K562 (cell line): ENCODE data around the gene TRIM37. TPM values are rescaled to one million over a fixed set of nuclear protein-coding genes. Genes with fewer than 3 reads are reported as not detected.

Experiments used
- ATF2 ChIP-seq: sonication (generic); formaldehyde crosslinking; IDR thresholded peaks from 2 replicates; pipeline ENCODE4 v1.8.1; 2022; ENCODE audit warnings: missing genetic modification reagents
- BDP1 ChIP-seq: IDR thresholded peaks from 3 replicates; pipeline ENCODE4 v1.6.1; 2011; ENCODE audit not compliant: insufficient read length, insufficient read depth
- CAMTA2 ChIP-seq: fragments of 250-450 bp; sonication (Bioruptor Pico); conservative IDR thresholded peaks from 2 replicates; pipeline ENCODE4 v1.5.1; 2022
- CBFA2T3 ChIP-seq: fragments of 450-650 bp; IDR thresholded peaks from 2 replicates; pipeline ENCODE4 v1.6.1; 2017
- FOXK1 ChIP-seq: sonication (generic); formaldehyde crosslinking; IDR thresholded peaks from 2 replicates; pipeline ENCODE4 v1.8.0; 2022; ENCODE audit warnings: missing genetic modification reagents, mild to moderate bottlenecking, borderline replicate concordance
- HDAC2 ChIP-seq: fragments of 450-650 bp; IDR thresholded peaks from 2 replicates; pipeline ENCODE4 v1.6.1; 2016; ENCODE audit warnings: mild to moderate bottlenecking
- JUNB ChIP-seq: fragments of 450-650 bp; formaldehyde crosslinking; conservative IDR thresholded peaks from 2 replicates; pipeline ENCODE4 v1.4.0; 2020; ENCODE audit warnings: mild to moderate bottlenecking
- MAFG ChIP-seq: fragments of 450-650 bp; conservative IDR thresholded peaks from 2 replicates; pipeline ENCODE4 v1.6.1; 2016; ENCODE audit warnings: missing genetic modification characterization, missing compliant biosample characterization
- NCOA2 ChIP-seq, 2 experiments: fragments of 450-650 bp; IDR thresholded peaks; 2 replicates each; pipeline ENCODE4 v1.6.1; 2018; ENCODE audit warnings: mild to moderate bottlenecking in 2 of 2, moderate library complexity in 1 of 2; ENCODE audit not compliant: partially characterized antibody in 2 of 2
- RBM34 ChIP-seq: fragments of 200-400 bp; formaldehyde crosslinking; IDR thresholded peaks from 2 replicates; pipeline ENCODE4 v1.6.1; 2018; ENCODE audit warnings: low read length, borderline replicate concordance; ENCODE audit not compliant: insufficient read depth
- SAP30 ChIP-seq: fragments of 200-600 bp; sonication (generic); IDR thresholded peaks from 2 replicates; pipeline ENCODE4 v1.6.1; 2012; ENCODE audit warnings: borderline replicate concordance, low read depth, mild to moderate bottlenecking, moderate library complexity, low read length, control low read depth, inconsistent platforms; ENCODE audit not compliant: insufficient read depth, poor library complexity, severe bottlenecking
- SMARCA4 ChIP-seq: fragments of 450-650 bp; IDR thresholded peaks from 2 replicates; pipeline ENCODE4 v1.6.1; 2016
- SRSF3 ChIP-seq: fragments of 200-400 bp; formaldehyde crosslinking; IDR thresholded peaks from 2 replicates; pipeline ENCODE4 v1.6.1; 2016; ENCODE audit warnings: mild to moderate bottlenecking, low read length, moderate library complexity; ENCODE audit not compliant: insufficient read depth
- SRSF9 ChIP-seq: fragments of 200-400 bp; formaldehyde crosslinking; IDR thresholded peaks from 2 replicates; pipeline ENCODE4 v1.6.1; 2017; ENCODE audit warnings: low read depth, low read length, borderline replicate concordance
- TGIF2 ChIP-seq: sonication (generic); formaldehyde crosslinking; IDR thresholded peaks from 2 replicates; pipeline ENCODE4 v1.8.1; 2022; ENCODE audit warnings: mild to moderate bottlenecking, missing genetic modification reagents, moderate library complexity
- ZNF165 ChIP-seq: fragments of 250-450 bp; sonication (Bioruptor Pico); IDR thresholded peaks from 2 replicates; pipeline ENCODE4 v1.4.0; 2020; ENCODE audit warnings: borderline replicate concordance
- ZNF224 ChIP-seq: sonication (generic); formaldehyde crosslinking; IDR thresholded peaks from 2 replicates; pipeline ENCODE4 v1.8.0; 2022; ENCODE audit warnings: mild to moderate bottlenecking, missing genetic modification reagents
- ZNF24 ChIP-seq: fragments of 450-650 bp; IDR thresholded peaks from 2 replicates; pipeline ENCODE4 v1.6.1; 2016
- ZNF445 ChIP-seq: fragments of 250-450 bp; sonication (Bioruptor Pico); IDR thresholded peaks from 2 replicates; pipeline ENCODE4 v1.4.0; 2020; ENCODE audit warnings: low read depth, mild to moderate bottlenecking, moderate library complexity
- ZNF766 ChIP-seq: fragments of 200-800 bp; sonication (Bioruptor generic); conservative IDR thresholded peaks from 2 replicates; pipeline ENCODE4 v1.6.1; 2016; ENCODE audit warnings: missing genetic modification characterization, missing compliant biosample characterization
- polyA plus RNA-seq, 8 experiments: library from polyadenylated mRNA; depleted of rRNA in 4 of 8; stranded (reverse) in 5 of 8; unstranded in 3 of 8; fragments of >200 nt; fragmentation: Nextera tagmentation in 2 of 8; fragmentation: Illumina TruSeq in 1 of 8; extraction: Ambion mirVana in 2 of 8; extraction: Trizol in 1 of 8; gene quantifications; 2 replicates each; pipeline versions ENCODE4 v1.2.1 to v1.2.3, GENCODE V29; 2011 to 2014; ENCODE audit warnings: inconsistent platforms in 1 of 8, missing spikeins in 1 of 8
- total RNA-seq, 7 experiments: library from RNA; depleted of rRNA in 6 of 7; stranded (reverse); fragments of >200 nt in 6 of 7; fragmentation: Illumina TruSeq in 2 of 7; extraction: Trizol in 2 of 7; gene quantifications; 2 replicates each; pipeline versions ENCODE4 v1.2.1 to v1.2.3, GENCODE V29; 2011 to 2021; ENCODE audit warnings: low replicate concordance in 1 of 7
- TF ChIP-seq, protein P1 (sequence below), 2 experiments: IDR thresholded peaks in 1 of 2; conservative IDR thresholded peaks in 1 of 2; 2 replicates each; pipeline ENCODE4 v1.6.1; 2016; ENCODE audit warnings: low read depth in 2 of 2, mild to moderate bottlenecking in 1 of 2, missing compliant biosample characterization in 1 of 2, missing genetic modification characterization in 1 of 2, moderate library complexity in 1 of 2
- TF ChIP-seq, protein P2 (sequence below): fragments of 150-350 bp; conservative IDR thresholded peaks from 2 replicates; pipeline ENCODE4 v1.6.1; 2014; ENCODE audit warnings: low read length

The TRIM37 gene
- total and polyA plus RNA-seq, 9 of the 15 experiments (the other 6 are each of a cell fraction or from before 2014, with no cell fraction given): 4.5 to 31.4 (median 23.8) TPM

DNA sequence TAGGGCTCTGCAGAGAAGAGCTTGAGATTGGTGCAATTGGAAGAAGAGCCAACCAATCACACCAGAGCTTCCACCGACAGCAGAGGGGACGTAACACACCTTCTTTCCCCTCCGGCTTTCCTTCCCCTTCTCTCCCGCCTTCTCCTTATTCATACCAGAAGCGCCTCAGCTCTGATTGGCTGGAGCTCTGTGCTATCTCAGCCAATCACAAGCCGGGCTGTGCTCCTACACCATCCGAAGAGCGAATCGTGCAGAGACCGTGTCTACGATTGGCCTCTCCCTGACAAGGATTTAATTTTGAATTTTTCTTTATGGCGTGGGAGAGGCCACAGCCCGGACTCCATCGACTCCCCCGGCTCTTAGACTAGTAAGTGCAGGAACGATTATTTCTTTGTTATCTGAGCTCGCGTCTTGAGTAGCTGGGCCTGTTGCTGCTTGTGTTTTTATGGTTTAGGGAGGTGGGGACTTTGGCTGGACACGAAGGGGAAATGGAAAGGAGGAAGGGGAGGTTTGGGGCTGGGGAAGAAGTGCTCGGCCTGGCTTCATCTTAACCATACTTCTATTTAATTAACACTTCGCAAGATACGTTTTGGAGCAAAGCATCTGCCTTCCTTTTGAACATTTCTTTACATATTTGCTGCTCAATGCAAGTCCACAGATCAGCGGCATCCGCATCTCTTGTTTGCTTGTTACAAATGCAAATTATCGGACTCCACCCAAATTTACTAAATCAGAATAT is 48.9 kb upstream of the TRIM37 start, which contains the start of gene PRR11 (continued):
- TF ChIP-seq, protein P1, sequence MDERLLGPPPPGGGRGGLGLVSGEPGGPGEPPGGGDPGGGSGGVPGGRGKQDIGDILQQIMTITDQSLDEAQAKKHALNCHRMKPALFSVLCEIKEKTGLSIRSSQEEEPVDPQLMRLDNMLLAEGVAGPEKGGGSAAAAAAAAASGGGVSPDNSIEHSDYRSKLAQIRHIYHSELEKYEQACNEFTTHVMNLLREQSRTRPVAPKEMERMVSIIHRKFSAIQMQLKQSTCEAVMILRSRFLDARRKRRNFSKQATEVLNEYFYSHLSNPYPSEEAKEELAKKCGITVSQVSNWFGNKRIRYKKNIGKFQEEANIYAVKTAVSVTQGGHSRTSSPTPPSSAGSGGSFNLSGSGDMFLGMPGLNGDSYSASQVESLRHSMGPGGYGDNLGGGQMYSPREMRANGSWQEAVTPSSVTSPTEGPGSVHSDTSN (CRISPR knock-in tag; IDR thresholded peaks at IDR 0.05; ENCODE audit: low read depth): no peak
- TF ChIP-seq, protein P1 (tag; conservative IDR thresholded peaks at IDR 0.05; ENCODE audit: low read depth): no peak
- TF ChIP-seq SRSF3 (no peak), BDP1 (no peak), ZNF766 (CRISPR knock-in tag) (no peak), ATF2 (CRISPR knock-in tag) (no peak), CAMTA2 (CRISPR knock-in tag) (no peak), SAP30 (peak; percentile 94), TGIF2 (CRISPR knock-in tag) (no peak; the same call in 1 of the 2 replicates), HDAC2 (no peak), NCOA2 (IDR thresholded peaks at IDR 0.05; ENCODE audit: partially characterized antibody in 2 of 2) (no peak), ZNF24 (no peak), SRSF9 (no peak), ZNF224 (CRISPR knock-in tag) (no peak), JUNB (CRISPR knock-in tag) (no peak), ZNF165 (CRISPR knock-in tag) (no peak), CBFA2T3 (peak; percentile 66), RBM34 (no peak), SMARCA4 (peak; percentile 49; the same call in 1 of the 2 replicates), FOXK1 (CRISPR knock-in tag) (no peak), ZNF445 (CRISPR knock-in tag) (no peak), MAFG (tag) (no peak)
- TF ChIP-seq, protein P2, sequence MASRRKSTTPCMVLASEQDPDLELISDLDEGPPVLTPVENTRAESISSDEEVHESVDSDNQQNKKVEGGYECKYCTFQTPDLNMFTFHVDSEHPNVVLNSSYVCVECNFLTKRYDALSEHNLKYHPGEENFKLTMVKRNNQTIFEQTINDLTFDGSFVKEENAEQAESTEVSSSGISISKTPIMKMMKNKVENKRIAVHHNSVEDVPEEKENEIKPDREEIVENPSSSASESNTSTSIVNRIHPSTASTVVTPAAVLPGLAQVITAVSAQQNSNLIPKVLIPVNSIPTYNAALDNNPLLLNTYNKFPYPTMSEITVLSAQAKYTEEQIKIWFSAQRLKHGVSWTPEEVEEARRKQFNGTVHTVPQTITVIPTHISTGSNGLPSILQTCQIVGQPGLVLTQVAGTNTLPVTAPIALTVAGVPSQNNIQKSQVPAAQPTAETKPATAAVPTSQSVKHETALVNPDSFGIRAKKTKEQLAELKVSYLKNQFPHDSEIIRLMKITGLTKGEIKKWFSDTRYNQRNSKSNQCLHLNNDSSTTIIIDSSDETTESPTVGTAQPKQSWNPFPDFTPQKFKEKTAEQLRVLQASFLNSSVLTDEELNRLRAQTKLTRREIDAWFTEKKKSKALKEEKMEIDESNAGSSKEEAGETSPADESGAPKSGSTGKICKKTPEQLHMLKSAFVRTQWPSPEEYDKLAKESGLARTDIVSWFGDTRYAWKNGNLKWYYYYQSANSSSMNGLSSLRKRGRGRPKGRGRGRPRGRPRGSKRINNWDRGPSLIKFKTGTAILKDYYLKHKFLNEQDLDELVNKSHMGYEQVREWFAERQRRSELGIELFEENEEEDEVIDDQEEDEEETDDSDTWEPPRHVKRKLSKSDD: no peak
